Urothelium cell line (cell line): Measurements from ENCODE around the gene TTLL9.
A peak's percentile ranks its signal among the peaks of the same experiment; 100 is the strongest.

Experiments used
- DNase-seq: peaks from one replicate; pipeline ENCODE4 v3.0.0; 2011; ENCODE audit warnings: low spot score, mixed read lengths
- FAIRE-seq: peaks from 2 replicates; lab custom pipeline; 2011; peaks lifted over from hg19 to GRCh38; lab: Jason Lieb, UNC

Gene TTLL9

DNA sequence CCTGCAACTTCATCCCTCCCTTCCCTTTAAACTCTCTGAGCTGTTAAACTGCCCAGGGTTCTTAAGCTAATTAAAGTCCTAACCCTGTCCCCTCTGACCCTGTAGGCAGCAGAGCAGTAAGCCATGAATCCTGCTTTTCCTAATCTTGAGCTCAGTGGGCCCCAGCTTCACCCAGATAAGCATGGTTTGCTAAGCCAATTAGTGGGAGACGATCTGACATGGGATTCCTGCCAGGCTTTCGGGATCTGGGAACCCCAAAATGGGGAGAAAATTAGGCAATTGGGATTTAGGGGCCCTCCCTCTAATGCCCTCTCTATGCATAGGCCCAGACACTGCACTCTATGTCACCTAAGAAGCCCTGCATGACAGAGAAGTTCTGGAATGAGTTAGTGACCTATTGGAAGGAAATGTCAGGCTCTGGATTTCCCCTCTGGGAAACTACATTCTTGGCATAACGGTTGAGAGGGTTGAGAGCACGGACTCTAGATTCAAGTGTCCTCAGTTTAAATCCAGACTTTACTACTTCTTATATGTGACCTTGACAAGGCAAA is 102.1 kb downstream of the TTLL9 start:
- FAIRE-seq (no peak), DNase-seq (no peak)

DNA sequence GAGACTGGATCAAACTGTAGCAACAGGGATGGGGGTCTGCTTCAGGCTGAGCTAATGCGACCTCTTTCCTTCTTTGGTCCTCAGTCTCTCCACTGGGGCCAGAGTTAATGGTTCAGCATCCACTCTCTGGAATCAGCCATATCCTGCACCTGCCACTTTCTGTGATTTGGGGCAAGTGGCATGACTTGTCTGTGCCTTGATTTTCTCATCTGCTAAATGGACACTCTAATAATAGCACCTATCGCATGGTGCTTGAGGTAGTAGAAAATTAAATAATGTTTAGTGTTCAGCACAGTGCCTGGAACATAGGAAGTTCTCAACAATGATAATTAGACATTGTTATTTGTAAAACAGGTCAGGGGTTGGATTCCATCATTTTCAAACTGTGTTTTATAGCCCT is 103.9 kb downstream of the TTLL9 start:
- no peak for FAIRE-seq

DNA sequence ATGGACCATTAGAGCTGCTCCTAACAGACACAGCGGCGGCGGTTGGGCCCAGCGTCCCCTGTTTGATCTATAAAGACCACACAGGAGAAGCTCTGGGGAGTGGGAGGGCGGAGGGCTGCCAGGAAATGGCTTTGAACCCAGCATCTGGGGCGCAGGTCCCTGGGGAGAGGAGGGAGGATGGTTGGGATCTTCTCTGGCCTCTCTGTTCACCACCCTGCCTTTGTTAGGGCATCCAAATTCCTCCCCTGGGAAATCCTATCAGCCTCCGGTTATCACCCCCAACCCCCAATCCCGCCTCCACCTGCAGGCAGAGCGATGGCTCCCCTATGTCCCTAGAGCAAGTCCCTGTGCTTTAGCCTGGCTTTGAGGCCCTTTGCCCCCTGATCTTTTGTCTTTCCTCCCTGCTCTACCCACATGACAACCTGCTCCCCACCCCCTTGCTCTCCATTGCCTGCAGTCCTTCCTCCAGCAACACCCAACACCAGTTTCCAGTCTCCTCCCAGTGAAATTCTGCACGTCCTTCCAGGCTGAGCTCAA is 104.6 kb downstream of the TTLL9 start:
- DNase-seq (no peak), FAIRE-seq (no peak)

More for the DNA sequence above, 103.9 kb downstream of the TTLL9 start:
- no peak for DNase-seq

- DNase-seq (no peak), FAIRE-seq (no peak)
These were observed 105.4 kb downstream of the TTLL9 start for GRCh38 chr20:31975874-31976273.

DNA sequence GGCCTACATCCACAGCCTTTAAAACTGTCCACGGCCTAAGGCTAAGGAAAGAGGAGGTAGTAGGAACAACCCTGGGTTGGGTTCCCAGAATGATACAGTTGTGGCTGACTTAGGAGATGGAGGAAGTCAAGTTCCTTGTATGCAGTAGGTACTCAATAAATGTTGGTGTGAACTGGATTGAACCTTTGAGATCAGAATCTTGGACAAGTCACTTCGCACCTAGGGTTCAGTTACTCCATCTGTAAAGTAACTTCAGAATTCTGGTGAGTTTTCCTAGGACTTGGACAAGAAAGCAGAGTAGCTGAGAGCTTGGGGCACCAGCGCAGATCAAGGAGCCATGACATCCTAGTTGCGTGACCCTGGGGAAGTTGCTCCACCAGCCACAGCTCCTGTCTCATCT is 106.6 kb downstream of the TTLL9 start:
- DNase-seq (no peak), FAIRE-seq (no peak)

- FAIRE-seq: no peak
These were observed 109.4 kb downstream of the TTLL9 start for GRCh38 chr20:31979713-31980426.

DNA sequence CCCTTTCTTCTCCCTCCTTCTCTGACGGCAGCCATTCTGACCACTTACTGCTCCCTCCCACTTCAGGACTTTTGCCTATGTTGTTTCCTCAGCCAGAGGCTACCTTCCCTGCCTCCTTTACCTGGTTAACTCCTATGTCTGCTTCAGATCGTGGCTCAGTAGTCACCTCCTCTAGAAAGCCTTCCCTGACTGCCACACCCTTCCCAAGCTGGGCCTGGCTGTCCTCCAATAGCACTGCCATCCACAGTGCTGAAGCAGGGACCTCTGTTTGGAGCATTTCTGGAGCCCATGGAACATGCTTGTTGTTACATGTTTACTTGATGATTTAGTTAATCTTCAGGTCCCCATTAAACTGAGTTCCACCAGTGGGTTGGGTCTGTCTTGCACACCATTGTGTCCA is 111.3 kb downstream of the TTLL9 start:
- FAIRE-seq (no peak), DNase-seq (no peak)

More at GRCh38 chr20:31979713-31980426, 109.4 kb downstream of the TTLL9 start:
- no peak for DNase-seq

DNA sequence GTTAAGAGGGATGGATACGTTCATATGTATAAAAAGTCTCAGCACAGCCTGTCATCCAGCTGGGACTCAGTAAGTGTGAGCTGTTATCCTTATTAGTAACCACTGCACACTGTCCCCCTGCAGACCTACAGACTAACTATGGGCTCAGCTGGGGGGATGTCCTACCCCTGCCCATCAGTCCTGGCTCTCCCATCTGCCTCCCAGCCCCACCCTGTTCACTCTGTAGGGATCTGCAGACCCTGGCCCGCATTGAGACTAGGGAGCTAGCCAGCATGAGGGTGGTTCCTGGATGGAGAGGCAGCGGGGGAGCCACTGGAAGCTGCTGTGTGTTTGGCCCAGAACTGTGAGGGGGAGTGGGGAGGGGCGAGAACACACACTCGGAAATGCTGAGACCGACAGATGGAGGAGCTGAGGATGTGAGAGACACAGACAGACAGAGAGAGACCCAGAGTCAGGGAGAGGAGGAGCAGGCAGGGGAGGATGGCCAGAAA is 114.6 kb downstream of the TTLL9 start:
- FAIRE-seq (no peak), DNase-seq (no peak)

DNA sequence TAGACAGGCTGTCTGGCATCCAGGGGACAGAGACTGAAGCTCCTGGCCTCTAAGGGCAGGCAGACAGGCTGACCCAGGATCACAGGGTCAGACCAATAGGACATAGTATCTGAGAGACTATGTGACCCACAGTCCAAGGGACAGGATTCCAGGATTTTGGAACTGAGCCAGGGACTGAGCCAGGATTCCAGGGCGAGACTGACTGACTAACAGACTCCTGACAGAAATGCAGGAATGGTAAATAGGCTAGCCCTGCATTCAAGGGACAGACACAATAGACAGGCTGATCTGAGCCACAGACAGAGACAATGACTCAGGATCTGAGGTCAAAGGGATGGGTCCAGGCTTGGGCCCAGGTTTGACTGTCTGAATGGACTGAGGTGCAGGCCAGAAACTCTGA is 117.3 kb downstream of the TTLL9 start:
- DNase-seq: peak; percentile 67
- peak; percentile 67 for FAIRE-seq

GRCh38 chr20:31988430-31989015 is 118.1 kb downstream of the TTLL9 start:
- DNase-seq (no peak), FAIRE-seq (no peak)

- no peak for FAIRE-seq
- DNase-seq: no peak
These were observed 118.7 kb downstream of the TTLL9 start for GRCh38 chr20:31989030-31989645.

GRCh38 chr20:31990641-31991338 is 120.4 kb downstream of the TTLL9 start:
- FAIRE-seq (no peak), DNase-seq (no peak)

DNA sequence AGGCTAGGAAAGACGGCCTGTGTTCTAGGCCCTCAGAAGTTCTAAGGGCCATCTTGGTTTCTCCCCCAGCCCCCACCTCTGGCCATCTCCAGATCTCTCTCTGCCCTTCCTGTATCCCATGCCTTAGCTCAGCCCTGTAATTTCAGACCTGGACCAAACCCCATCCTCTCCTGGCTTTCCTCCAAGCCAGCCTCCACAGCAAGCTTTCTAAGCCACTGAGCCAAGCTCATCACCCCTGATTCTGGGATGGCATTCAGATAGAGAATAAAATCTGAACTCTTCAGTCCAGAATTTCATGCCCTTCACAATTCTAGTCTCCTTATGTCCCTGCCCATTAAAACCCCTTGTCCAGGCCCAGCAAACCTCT is 120.9 kb downstream of the TTLL9 start:
- no peak for FAIRE-seq
- no peak for DNase-seq

DNA sequence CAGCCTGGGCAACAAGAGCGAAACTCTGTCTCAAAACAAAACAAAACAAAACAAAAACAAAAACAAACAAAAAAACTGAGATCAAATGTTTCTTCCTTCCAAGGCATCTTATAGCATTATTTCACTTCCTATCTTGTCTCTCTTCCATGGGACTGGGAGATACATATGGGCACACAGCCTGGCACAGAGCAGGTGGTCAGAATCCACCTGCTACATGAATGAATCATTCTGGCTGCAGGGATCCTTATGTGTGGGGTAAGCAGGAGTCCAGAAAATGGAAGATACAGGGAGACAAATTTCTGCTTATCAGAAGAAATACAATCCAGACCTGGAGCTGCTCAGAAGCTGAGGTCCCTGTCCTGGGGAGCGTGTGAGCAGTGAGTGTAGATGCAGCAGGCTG is 121.7 kb downstream of the TTLL9 start:
- no peak for FAIRE-seq

More for the DNA sequence above, 121.7 kb downstream of the TTLL9 start:
- DNase-seq: no peak
